GM18505 (cell line): Measurements from ENCODE around the gene LRP1B.
"Not testable (repeated sequence)": the region's sequence is repeated elsewhere in the genome, so short reads cannot be mapped to it uniquely, and the experiment has no call there.

Experiments
- ATAC-seq: cut with Tn5 transposase; IDR thresholded peaks from one replicate; pipeline ENCODE4 v1.9.1; 2021; ENCODE audit not compliant: unreplicated experiment
- POLR2A ChIP-seq: IDR thresholded peaks from 4 replicates; pipeline ENCODE4 v1.6.1; 2011; ENCODE audit warnings: borderline replicate concordance; ENCODE audit not compliant: insufficient read depth, insufficient read length; ENCODE audit errors: extremely low read depth

The LRP1B gene

DNA sequence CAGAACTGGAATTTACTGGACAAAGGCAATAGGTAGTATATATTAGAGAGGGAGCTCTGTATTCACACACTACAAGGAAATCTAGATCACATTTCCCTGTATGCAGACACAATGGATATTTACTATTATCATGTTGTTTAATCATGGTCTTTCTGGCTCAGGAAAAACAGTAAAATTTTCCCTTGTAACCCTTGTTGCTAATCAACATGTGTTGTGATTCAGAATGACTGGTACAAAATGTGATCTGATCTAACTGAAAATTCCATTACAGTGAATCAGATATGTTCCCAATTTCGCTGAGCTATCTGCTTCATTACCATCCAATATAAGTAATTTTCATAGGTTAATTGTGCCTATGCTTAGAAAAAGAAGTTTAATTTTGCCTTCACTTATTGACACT lies 1109.7 kb downstream of the LRP1B start:
- TF ChIP-seq POLR2A: no peak
- no peak for ATAC-seq

DNA sequence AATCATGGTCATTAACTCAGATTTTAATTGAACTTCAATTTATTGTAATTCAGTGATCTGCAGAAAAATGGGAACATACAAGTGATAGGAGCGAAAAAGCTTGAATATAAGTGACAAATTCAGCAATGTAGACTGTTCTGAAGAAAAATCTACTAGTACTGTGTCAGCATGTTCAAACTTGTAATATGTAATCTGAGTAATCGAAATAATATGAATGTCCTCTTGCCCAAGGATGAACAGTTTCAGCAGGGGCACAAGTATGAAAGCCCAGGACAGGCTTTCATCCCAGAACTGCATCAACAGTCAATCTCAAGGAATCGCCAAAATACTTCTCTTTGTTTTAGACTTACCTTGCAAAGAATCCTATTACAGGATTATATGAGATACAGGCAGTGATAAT lies 1110.5 kb downstream of the LRP1B start:
- no peak for ATAC-seq
- TF ChIP-seq POLR2A: no peak

DNA sequence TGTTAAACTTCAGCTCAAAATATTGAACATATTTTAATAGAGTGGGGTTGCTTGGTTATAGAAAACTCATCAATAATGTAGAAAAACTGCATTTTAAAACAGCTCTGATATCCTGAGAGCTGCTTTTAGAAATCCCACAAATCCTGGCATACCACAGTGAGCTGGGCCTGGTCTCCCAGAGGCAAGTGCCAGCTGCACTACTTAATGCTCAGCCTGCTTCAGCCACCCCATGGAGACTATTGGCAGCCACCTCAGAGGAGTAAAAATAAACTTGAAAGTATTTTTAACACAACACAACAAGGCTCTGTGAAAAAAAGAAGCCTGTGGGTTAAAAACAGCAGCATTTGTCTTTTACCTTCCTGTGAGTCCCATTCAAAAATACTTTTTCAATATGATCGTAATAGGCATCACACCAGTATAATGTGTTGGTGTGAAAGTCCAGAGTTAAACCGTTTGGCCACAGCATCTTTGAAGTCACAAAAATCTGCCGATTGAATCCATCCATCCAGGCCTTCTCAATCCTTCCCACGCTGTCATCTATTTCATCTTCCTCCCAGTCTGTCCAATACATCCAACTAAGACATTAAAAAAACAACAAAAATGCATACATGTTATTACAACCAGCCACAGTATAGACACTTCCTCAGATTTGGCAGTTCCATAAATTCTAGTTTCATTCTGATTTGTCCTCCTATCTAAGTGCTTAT lies 1115.3 kb downstream of the LRP1B start:
- TF ChIP-seq POLR2A: no peak
- no peak for ATAC-seq

DNA sequence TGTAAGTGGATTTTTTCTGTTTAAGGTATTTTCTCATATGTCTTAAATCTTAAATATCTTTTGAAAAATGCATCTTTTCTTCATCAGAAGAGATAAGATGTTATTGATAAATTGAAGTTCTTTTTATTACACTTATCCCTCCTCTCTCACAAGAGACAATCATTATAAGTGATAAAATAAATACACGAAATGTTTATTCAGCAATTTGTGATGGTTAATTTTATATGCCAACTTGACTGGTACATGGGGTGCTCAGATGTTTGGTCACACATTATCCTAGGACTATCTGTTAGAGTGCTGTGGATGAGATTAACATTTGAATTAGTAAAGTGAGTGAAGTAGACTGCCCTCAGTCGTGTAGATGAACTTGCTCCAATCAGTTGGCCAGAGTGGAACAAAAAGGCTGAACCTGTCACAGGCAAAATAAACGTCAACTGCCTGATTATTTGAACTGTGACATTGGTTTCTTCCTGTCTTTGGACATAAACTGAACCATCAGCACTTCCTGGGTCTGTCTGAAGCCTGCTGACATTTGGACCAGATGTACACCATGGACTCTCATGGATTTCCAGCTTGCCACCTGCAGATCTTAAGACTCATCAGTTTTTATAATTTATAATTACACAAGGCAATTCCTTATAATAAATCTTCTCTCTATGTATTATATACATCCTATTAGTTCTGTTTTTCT lies 1126.7 kb downstream of the LRP1B start:
- no peak for TF ChIP-seq POLR2A
- ATAC-seq: no peak

DNA sequence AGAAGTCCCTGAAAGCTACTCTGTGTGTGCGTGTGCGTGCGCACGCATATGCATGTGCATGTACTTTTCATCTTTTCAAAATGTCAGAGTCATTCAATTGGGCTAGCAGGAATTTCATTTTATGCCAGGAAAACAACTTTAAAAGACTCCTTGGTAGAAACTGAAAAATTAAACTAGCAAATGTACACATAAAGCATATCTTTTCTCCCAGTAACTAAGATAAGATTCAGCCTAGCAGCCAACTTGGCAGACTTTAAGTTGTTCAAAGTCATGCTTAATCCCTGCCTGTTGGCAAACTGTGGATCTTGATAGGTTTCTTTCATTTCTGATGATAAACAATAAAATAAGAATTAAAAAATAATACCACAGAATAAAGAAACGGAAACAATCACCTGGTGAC lies 1129.1 kb downstream of the LRP1B start:
- no peak for TF ChIP-seq POLR2A

DNA sequence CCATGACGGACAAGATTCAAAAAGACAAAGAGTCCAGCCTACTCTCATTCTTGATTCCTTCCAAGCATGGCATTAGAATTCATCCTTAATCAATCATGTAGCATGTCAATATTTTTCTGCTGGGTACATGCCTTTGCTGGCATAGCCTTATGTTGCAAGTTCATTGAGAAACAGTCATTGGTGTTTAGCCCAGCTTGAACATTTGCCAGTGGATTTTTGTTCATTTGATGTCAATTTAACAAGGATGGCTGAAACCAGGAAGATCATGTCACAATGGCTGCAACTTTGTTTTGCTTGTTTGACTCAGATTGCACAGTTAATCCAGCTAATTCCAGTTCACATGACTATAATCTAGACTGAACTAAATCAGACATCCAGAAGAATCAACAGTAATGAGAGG lies 1132.2 kb downstream of the LRP1B start:
- no peak for ATAC-seq
- no peak for TF ChIP-seq POLR2A

More for the DNA sequence above, 1129.1 kb downstream of the LRP1B start:
- ATAC-seq: no peak

DNA sequence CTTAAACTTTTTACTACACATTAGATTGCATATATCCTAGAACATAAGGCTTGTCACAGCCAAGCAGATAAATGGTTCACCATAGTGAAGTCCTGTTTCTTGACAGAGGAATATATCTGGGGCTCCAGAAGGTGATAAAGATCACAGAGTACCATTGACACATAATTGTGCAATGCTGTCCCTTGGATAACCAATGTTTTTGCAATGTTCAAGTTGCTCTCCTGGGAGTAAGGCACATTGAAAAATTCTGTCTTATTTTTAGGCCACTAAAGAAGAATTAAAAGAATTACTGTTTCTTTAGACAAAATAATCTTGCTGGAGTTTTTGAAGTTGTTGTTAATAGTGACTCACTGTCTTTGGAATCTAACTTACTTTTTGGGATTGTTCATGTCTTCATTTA lies 1132.8 kb downstream of the LRP1B start:
- no peak for TF ChIP-seq POLR2A
- no peak for ATAC-seq

DNA sequence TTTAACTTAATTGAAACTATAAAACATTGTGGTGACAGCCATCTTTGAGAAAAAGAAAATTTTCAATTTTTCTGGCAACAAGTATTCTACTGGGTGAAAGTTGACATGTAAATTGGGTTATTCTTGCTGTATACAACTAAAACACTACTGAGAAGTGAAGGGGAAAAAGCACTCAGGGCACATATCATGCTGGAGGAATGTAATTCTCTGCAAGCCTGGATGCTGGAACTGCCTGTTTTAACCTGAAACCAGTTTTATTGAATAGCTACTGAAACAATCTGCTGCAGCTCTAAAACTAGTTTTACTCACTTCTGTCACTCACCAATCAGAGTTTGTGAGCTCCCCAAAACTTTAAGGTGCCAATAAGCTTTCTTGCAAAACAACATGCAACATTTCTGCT lies 1136.0 kb downstream of the LRP1B start:
- TF ChIP-seq POLR2A: no peak
- ATAC-seq: no peak

DNA sequence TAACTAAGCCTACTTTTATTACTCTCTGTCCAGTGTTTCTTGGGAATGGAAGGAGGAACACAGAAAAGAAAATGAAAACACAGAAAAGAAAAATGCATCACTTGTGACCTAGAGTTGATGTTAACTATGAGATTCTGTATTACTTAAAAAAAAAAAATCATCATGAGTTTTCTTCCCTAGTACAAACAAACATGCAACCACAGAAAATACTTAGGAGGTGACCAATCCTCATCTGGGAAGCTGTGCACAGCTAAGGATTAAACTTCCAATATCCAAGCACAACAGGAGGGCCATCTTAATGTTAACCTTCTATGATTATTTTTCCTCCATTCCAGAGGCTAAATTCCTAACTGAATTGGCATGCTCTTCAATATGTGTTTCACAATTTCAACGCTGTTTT lies 1140.4 kb downstream of the LRP1B start:
- TF ChIP-seq POLR2A: no peak
- ATAC-seq: no peak

DNA sequence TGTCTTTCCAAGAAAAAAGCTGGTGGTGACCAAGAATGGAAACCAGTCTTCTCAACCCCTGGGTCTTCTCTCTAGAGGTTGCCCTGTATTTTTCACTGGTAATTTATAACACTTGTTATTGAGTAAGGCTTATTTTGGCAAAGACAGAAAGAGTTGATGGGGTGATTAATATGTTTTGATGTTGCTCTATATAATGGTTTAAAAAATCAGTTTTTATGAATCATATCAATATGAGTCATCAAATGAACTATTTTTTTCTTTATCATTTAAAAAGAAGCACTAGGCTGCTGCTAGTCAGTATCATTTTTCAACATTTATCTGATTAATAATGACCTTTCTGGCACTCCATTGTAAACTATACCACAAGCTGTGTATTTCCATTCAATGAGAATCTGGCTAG lies 1142.2 kb downstream of the LRP1B start:
- TF ChIP-seq POLR2A: no peak
- no peak for ATAC-seq

DNA sequence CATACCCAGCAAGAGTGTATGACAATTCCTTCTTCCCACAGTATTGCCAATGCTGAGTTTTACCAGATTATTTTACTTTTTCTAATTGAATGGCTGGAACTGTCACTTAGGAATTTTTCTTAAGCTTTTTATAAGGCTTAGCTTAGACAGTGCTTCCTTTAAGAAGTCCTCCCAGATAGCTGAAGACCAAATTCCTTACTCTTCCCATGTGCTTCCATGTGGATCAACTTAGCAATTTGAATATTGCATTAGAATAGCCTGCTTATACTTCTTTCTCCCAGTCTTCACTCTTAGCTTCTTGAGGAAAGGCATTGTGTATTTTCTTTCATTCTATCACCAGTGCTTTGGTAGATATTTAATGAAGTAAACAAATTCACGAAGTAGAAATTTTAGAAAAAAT lies 1144.4 kb downstream of the LRP1B start:
- no peak for TF ChIP-seq POLR2A

DNA sequence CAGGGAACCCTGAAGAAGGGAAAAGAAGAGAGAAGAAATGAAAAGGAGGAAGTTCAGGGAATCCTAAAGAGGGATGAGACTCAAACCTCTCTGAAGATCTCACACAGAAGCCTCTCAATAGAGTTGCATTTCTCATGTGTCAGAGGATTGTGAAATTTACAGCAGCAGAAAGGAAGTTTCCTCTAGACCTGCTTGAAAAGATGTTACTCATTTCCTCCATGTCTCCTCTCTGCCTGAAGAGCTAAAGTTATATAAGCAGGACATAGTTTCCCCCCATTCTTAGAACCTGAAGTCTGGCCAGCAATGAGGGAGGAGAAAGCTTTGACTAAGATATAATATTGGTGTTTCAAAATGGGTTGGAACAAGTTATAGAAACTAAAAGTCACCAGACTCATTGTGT lies 1155.6 kb downstream of the LRP1B start:
- no peak for ATAC-seq
- TF ChIP-seq POLR2A: no peak

More for the DNA sequence above, 1144.4 kb downstream of the LRP1B start:
- no peak for ATAC-seq

DNA sequence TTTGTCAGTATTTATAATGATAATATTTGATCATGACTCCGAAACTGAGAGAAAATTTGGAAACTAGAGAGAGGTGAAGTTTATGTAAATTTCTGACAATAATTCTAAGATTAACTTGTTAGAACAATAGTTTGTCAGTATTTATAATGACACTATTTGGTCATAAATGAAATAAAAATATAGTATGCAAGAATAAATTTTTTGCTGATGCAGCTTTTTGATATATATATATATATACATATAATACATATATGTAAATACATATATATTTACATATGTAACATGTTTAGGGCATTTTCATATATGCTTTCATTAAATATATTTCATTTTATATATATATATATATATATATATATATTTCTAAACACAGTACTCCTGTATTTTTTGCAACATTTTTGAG lies 1158.1 kb downstream of the LRP1B start:
- no peak for TF ChIP-seq POLR2A
- ATAC-seq: no peak

DNA sequence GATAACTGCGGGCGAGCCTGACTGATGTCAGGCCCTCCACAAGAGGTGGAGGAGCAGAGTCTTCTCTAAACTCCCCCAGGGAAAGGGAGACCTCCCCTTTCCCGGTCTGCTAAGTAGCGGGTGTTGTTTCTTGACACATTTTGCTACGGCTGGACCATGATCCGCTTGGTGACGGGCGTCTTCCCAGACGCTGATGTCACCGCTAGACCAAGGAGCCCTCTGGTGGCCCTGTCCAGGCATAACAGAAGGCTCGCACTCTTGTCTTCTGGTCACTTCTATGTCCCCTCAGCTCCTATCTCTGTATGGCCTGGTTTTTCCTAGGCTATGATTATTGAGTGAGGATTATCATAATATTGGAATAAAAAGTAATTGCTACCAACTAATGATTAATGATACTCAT lies 1166.5 kb downstream of the LRP1B start:
- ATAC-seq: not testable (repeated sequence)
